Gastrocnemius medialis (tissue), 4 donors: ENCODE results near the gene SGCG. TPM values are rescaled to one million over a fixed set of nuclear protein-coding genes. Genes with fewer than 3 reads are reported as not detected.

ENCODE experiments used
- ATAC-seq, 2 donors: fragments of 150-250 bp; one replicate each; pipeline ENCODE4 v1.9.1; 2016
- DNase-seq, 2 donors: peaks; one replicate each; pipeline ENCODE4 v3.0.0-alpha.2; 2019
- H3K27ac ChIP-seq, 4 donors: fragments of 200-600 bp; sonication (generic); 1 replicate in 1 of 4; 2 replicates in 3 of 4; pipeline ENCODE4 v1.5.1; 2016 to 2018; ENCODE audit warnings: mild to moderate bottlenecking in 2 of 4, moderate library complexity in 1 of 4
- H3K27me3 ChIP-seq, 3 donors: fragments of 200-600 bp; sonication (generic) in 2 of 3; 1 replicate in 1 of 3; 2 replicates in 2 of 3; pipeline versions ENCODE4 v1.5.1 to v1.6.0; 2016 to 2019; ENCODE audit warnings: mild to moderate bottlenecking in 1 of 3, moderate library complexity in 1 of 3
- H3K36me3 ChIP-seq, 2 donors: fragments of 200-600 bp; sonication (generic) in 1 of 2; one replicate each; pipeline ENCODE4 v1.5.1; 2017 to 2018
- H3K4me1 ChIP-seq, 2 donors: fragments of 200-600 bp; sonication (generic) in 1 of 2; one replicate each; pipeline ENCODE4 v1.5.1; 2016 to 2017; ENCODE audit warnings: mild to moderate bottlenecking in 2 of 2
- H3K4me3 ChIP-seq, 4 donors: fragments of 200-600 bp; sonication (generic) in 3 of 4; 1 replicate in 1 of 4; 2 replicates in 3 of 4; pipeline ENCODE4 v1.5.1; 2016 to 2019; ENCODE audit warnings: mild to moderate bottlenecking in 2 of 4
- H3K9me3 ChIP-seq, 3 donors: fragments of 200-600 bp; sonication (generic) in 2 of 3; 1 replicate in 1 of 3; 2 replicates in 2 of 3; pipeline ENCODE4 v1.5.1; 2016 to 2019
- CTCF ChIP-seq, 5 experiments: fragments of 450-650 bp in 3 of 5; fragments of 200-600 bp in 2 of 5; sonication (generic) in 2 of 5; IDR thresholded peaks in 4 of 5; conservative IDR thresholded peaks in 1 of 5; 1 replicate in 4 of 5; 2 replicates in 1 of 5; pipeline ENCODE4 v1.5.1; 2016 to 2019; ENCODE audit warnings: antibody characterized with exemption in 5 of 5, mild to moderate bottlenecking in 3 of 5, moderate library complexity in 3 of 5
- POLR2A ChIP-seq, 2 donors: fragments of 450-650 bp; IDR thresholded peaks; one replicate each; pipeline ENCODE4 v1.6.1; 2017; ENCODE audit warnings: antibody characterized with exemption in 2 of 2, mild to moderate bottlenecking in 2 of 2, moderate library complexity in 2 of 2
- in situ Hi-C, 4 donors: fragments of 200-750 bp; cut with MboI; loops; one replicate each; pipeline versions ENCODE4 v1.15.0 to v1.8.0; 2017; ENCODE audit warnings: low sequenced_read_pairs in 4 of 4
- intact Hi-C: fragments of 100-400 bp; cut with DNase I; formaldehyde crosslinking; loops from one replicate; pipeline ENCODE4 v1.15.1; 2023; ENCODE audit warnings: low total_unique reads
- total RNA-seq, 4 donors: library from RNA; depleted of rRNA; stranded (reverse); fragments of >200 nt; gene quantifications; one replicate each; pipeline versions ENCODE4 v1.1.0 to v1.2.3, GENCODE V29; 2016

Gene SGCG
- total RNA-seq, 4 donors from 2014 or later = 15.3 to 36.9 (median 21.2) TPM

- ATAC-seq (no peak), DNase-seq (no peak)
- in situ Hi-C loops = loop anchor here in 3 of 4 donors (25.0 kb wide), 1 partner anchor 508 kb away; no protein-coding TSS in a partner anchor
- no peak for TF ChIP-seq CTCF (IDR thresholded peaks at IDR 0.05 in 4 of 5, conservative IDR thresholded peaks at IDR 0.05 in 1 of 5)
- no peak for TF ChIP-seq POLR2A (IDR thresholded peaks at IDR 0.05)
- Histone ChIP-seq H3K4me1 (peaks cover 31 to 40% of the 10 kb centered on the region in 2 donors), H3K27ac (peak overlapping the region in 3 of 4 donors; percentile 9 to 76 (median 15)), H3K4me3 (no peak overlapping the region), H3K9me3 (no peaks in the 10 kb centered on the region), H3K27me3 (no peaks in the 10 kb centered on the region), H3K36me3 (no peaks in the 10 kb centered on the region)
- intact Hi-C loops = no loop called here
Measured at GRCh38 chr13:23319883-23320224, 139.1 kb downstream of the SGCG start.

GRCh38 chr13:23320926-23321534 lies 140.3 kb downstream of the SGCG start:
- intact Hi-C loops = no loop called here
- no peaks in the 10 kb centered on the region for H3K36me3 ChIP-seq
- in situ Hi-C loops = loop anchor here in 3 of 4 donors (25.0 kb wide), 1 partner anchor 509 kb away; no protein-coding TSS in a partner anchor
- peak in 1 of 2 donors; percentile 19 for ATAC-seq
- TF ChIP-seq CTCF (IDR thresholded peaks at IDR 0.05 in 4 of 5, conservative IDR thresholded peaks at IDR 0.05 in 1 of 5) = no peak
- TF ChIP-seq POLR2A (IDR thresholded peaks at IDR 0.05) = no peak
- peaks cover 42 to 49% of the 10 kb centered on the region in 2 donors for H3K4me1 ChIP-seq
- H3K27me3 ChIP-seq = no peaks in the 10 kb centered on the region
- H3K9me3 ChIP-seq = no peaks in the 10 kb centered on the region
- H3K27ac ChIP-seq = peak overlapping the region; percentile 43 to 76 (median 49)
- DNase-seq = no peak
- H3K4me3 ChIP-seq = no peak overlapping the region

- in situ Hi-C loops = loop anchor here in 3 of 4 donors (25.0 kb wide), 1 partner anchor 509 kb away; no protein-coding TSS in a partner anchor
- Histone ChIP-seq H3K36me3 (no peaks in the 10 kb centered on the region), H3K27me3 (no peaks in the 10 kb centered on the region), H3K27ac (peak overlapping the region; percentile 43 to 76 (median 52)), H3K4me3 (no peak overlapping the region), H3K4me1 (peaks cover 43 to 49% of the 10 kb centered on the region in 2 donors), H3K9me3 (no peaks in the 10 kb centered on the region)
- ATAC-seq (peak; percentile 86 to 93), DNase-seq (peak; percentile 50 to 72)
- no peak for TF ChIP-seq POLR2A (IDR thresholded peaks at IDR 0.05)
- no peak for TF ChIP-seq CTCF (IDR thresholded peaks at IDR 0.05 in 4 of 5, conservative IDR thresholded peaks at IDR 0.05 in 1 of 5)
- intact Hi-C loops = loop anchor here (1.0 kb wide), 1 partner anchor 90 kb away; no protein-coding TSS in a partner anchor
Measured at GRCh38 chr13:23321535-23322241, 140.9 kb downstream of the SGCG start.

GRCh38 chr13:23322353-23323336 lies 141.9 kb downstream of the SGCG start:
- ATAC-seq (peak; percentile 32 to 41), DNase-seq (peak; percentile 14 to 19)
- TF ChIP-seq POLR2A (IDR thresholded peaks at IDR 0.05) = no peak
- TF ChIP-seq CTCF (IDR thresholded peaks at IDR 0.05 in 4 of 5, conservative IDR thresholded peaks at IDR 0.05 in 1 of 5) = no peak
- intact Hi-C loops (loop anchor here (1.0 kb wide), 1 partner anchor 89 kb away; no protein-coding TSS in a partner anchor), in situ Hi-C loops (loop anchor here in 3 of 4 donors (25.0 kb wide), 1 partner anchor 510 kb away; no protein-coding TSS in a partner anchor)
- peaks cover 43 to 49% of the 10 kb centered on the region in 2 donors for H3K4me1 ChIP-seq
- no peak overlapping the region for H3K4me3 ChIP-seq
- H3K36me3 ChIP-seq = no peaks in the 10 kb centered on the region
- peak overlapping the region; percentile 43 to 76 (median 62) for H3K27ac ChIP-seq
- H3K9me3 ChIP-seq = no peaks in the 10 kb centered on the region
- no peaks in the 10 kb centered on the region for H3K27me3 ChIP-seq
